Panc1 (cell line): ENCODE data around the gene DDX59. TPM values are rescaled to one million over a fixed set of nuclear protein-coding genes. Genes with fewer than 3 reads are reported as not detected.

Experiments used
- ATAC-seq: fragments of 200-7000 bp; cut with Tn5 transposase; 2 replicates; pipeline ENCODE4 v1.9.1; 2020; ENCODE audit warnings: mild to moderate bottlenecking, moderate library complexity
- BruUV-seq: library from RNA; stranded (reverse); fragments of 400-500 nt; replicated peaks from 2 replicates; lab custom pipeline; 2021; lab: Mats Ljungman, UMichigan
- CTCF ChIA-PET: fragments of 300-600 bp; sonication (Branson Sonifier 250); formaldehyde crosslinking; loops from one replicate; lab custom pipeline; 2022; ENCODE audit warnings: antibody characterized with exemption; lab: Charles Lee
- POLR2A ChIA-PET: fragments of 300-600 bp; sonication (Branson Sonifier 250); formaldehyde crosslinking; loops from one replicate; lab custom pipeline; 2022; ENCODE audit warnings: antibody characterized with exemption; lab: Charles Lee
- DNase-seq: peaks from one replicate; pipeline ENCODE4 v3.0.0-alpha.2; 2010; ENCODE audit warnings: low read depth, low spot score
- H3K27ac ChIP-seq: 2 replicates; pipeline ENCODE4 v1.5.1; 2011; ENCODE audit warnings: mild to moderate bottlenecking, low read length, inconsistent platforms
- H3K27me3 ChIP-seq: fragments of 200-500 bp; sonication (Bioruptor generic); 2 replicates; pipeline ENCODE4 v1.6.0; 2014; ENCODE audit warnings: low read length, inconsistent platforms; ENCODE audit not compliant: control insufficient read depth, insufficient read depth
- H3K36me3 ChIP-seq: fragments of 200-500 bp; sonication (Bioruptor generic); 2 replicates; pipeline ENCODE4 v1.5.1; 2014; ENCODE audit warnings: inconsistent platforms, mild to moderate bottlenecking, low read length, moderate library complexity; ENCODE audit not compliant: control insufficient read depth, insufficient read depth
- H3K4me1 ChIP-seq: 2 replicates; pipeline ENCODE4 v1.5.1; 2011; ENCODE audit warnings: inconsistent platforms, mild to moderate bottlenecking, low read length, moderate library complexity; ENCODE audit not compliant: control insufficient read depth, insufficient read depth
- H3K4me3 ChIP-seq, 2 experiments: 2 replicates each; pipeline ENCODE4 v1.5.1; 2011 to 2012; ENCODE audit warnings: low read depth in 2 of 2, low read length in 2 of 2, mild to moderate bottlenecking in 2 of 2, inconsistent platforms in 1 of 2, moderate library complexity in 1 of 2
- H3K9me3 ChIP-seq: fragments of 200-500 bp; sonication (Bioruptor generic); 2 replicates; pipeline ENCODE4 v1.5.1; 2014; ENCODE audit warnings: low read depth, mild to moderate bottlenecking, inconsistent platforms, low read length, moderate library complexity; ENCODE audit not compliant: control insufficient read depth, insufficient read depth
- CTCF ChIP-seq: fragments of 450-650 bp; IDR thresholded peaks from 2 replicates; pipeline ENCODE4 v1.5.1; 2017; ENCODE audit warnings: mild to moderate bottlenecking
- POLR2AphosphoS5 ChIP-seq: IDR thresholded peaks from 2 replicates; pipeline ENCODE4 v1.6.1; 2012; ENCODE audit warnings: mild to moderate bottlenecking, low read depth, low read length, moderate library complexity
- REST ChIP-seq, 2 experiments: IDR thresholded peaks; 2 replicates each; pipeline ENCODE4 v1.6.1; 2011 to 2012; ENCODE audit warnings: low read depth in 2 of 2, control low read depth in 1 of 2, low read length in 1 of 2, mild to moderate bottlenecking in 1 of 2, moderate library complexity in 1 of 2; ENCODE audit not compliant: insufficient read depth in 1 of 2
- SIN3A ChIP-seq: IDR thresholded peaks from 2 replicates; pipeline ENCODE4 v1.6.1; 2012; ENCODE audit warnings: low read depth, mild to moderate bottlenecking, low read length, moderate library complexity, borderline replicate concordance; ENCODE audit not compliant: insufficient read depth
- TCF7L2 ChIP-seq: IDR thresholded peaks from 2 replicates; pipeline ENCODE4 v1.6.1; 2011; ENCODE audit warnings: mild to moderate bottlenecking, low read depth, low read length, inconsistent platforms
- in situ Hi-C: cut with HindIII; loops from 2 replicates; pipeline ENCODE4 v1.10.0; 2016; ENCODE audit warnings: low sequenced_read_pairs, low pct_unique_long_range_greater_than_20kb
- intact Hi-C: fragments of 100-400 bp; cut with micrococcal nuclease; formaldehyde crosslinking; loops from one replicate; pipeline ENCODE4 v1.10.0; 2022; ENCODE audit not compliant: unreplicated experiment
- total RNA-seq: library from RNA; stranded (reverse); gene quantifications from one replicate; pipeline ENCODE4 v1.2.1, GENCODE V29; 2021; ENCODE audit not compliant: unreplicated experiment

Gene DDX59
- total RNA-seq, 1 experiment from 2014 or later = 26.4 TPM

- no peak for DNase-seq
- BruUV-seq = no TSS peak
- in situ Hi-C loops = no loop called here
- intact Hi-C loops = no loop called here
- Histone ChIP-seq H3K27me3 (no peaks in the 10 kb centered on the region), H3K27ac (no peak overlapping the region), H3K9me3 (no peaks in the 10 kb centered on the region), H3K4me3 (no peak overlapping the region), H3K4me1 (peaks cover 13% of the 10 kb centered on the region; the same call in 1 of the 2 replicates), H3K36me3 (no peaks in the 10 kb centered on the region)
- POLR2A ChIA-PET = no interaction called here
- TF ChIP-seq REST (IDR thresholded peaks at IDR 0.05; ENCODE audit: insufficient read depth in 1 of 2, low read depth in 2 of 2, low read length in 1 of 2) = no peak
- TF ChIP-seq CTCF = no peak
- TF ChIP-seq TCF7L2 = no peak
- TF ChIP-seq SIN3A = no peak
- no peak for TF ChIP-seq POLR2AphosphoS5
- ATAC-seq = no peak
- CTCF ChIA-PET = no interaction called here
Observed at GRCh38 chr1:200665861-200666260, 3.8 kb downstream of the DDX59 start.

DNA sequence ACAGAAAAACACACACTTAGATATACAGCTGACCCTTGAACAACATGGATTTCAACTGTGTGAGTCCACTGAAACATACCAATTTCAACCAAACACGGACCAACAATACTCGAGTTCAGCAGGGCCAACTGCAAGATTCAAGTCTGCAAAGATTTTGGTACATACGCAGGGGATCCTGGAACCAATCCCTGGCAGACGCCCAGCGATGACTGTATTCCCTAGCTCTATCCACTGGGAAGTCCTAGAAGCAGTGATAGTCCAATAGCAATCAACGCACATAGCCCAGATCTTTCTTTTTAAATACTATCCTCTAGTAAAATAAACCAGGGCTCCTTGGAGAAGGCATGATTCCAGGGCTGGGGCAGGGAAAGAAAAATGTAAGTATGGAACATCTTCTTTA, 9.0 kb downstream of the DDX59 start:
- in situ Hi-C loops (no loop called here), intact Hi-C loops (no loop called here)
- Histone ChIP-seq H3K9me3 (no peaks in the 10 kb centered on the region), H3K36me3 (peaks cover 4% of the 10 kb centered on the region; the same call in 1 of the 2 replicates), H3K27ac (no peak overlapping the region), H3K27me3 (no peaks in the 10 kb centered on the region), H3K4me3 (no peak overlapping the region), H3K4me1 (no peaks in the 10 kb centered on the region)
- POLR2A ChIA-PET = no interaction called here
- CTCF ChIA-PET = no interaction called here
- ATAC-seq (no peak), DNase-seq (no peak)
- BruUV-seq = no TSS peak
- no peak for TF ChIP-seq POLR2AphosphoS5
- no peak for TF ChIP-seq REST (IDR thresholded peaks at IDR 0.05; ENCODE audit: insufficient read depth in 1 of 2, low read depth in 2 of 2, low read length in 1 of 2)
